GM19035 (cell line): ENCODE results near the gene ELOVL5.
A peak's percentile ranks its signal among the peaks of the same experiment; 100 is the strongest.

Source experiments
- ATAC-seq: cut with Tn5 transposase; IDR thresholded peaks from one replicate; pipeline ENCODE4 v1.9.1; 2021; ENCODE audit not compliant: unreplicated experiment

The ELOVL5 gene

DNA sequence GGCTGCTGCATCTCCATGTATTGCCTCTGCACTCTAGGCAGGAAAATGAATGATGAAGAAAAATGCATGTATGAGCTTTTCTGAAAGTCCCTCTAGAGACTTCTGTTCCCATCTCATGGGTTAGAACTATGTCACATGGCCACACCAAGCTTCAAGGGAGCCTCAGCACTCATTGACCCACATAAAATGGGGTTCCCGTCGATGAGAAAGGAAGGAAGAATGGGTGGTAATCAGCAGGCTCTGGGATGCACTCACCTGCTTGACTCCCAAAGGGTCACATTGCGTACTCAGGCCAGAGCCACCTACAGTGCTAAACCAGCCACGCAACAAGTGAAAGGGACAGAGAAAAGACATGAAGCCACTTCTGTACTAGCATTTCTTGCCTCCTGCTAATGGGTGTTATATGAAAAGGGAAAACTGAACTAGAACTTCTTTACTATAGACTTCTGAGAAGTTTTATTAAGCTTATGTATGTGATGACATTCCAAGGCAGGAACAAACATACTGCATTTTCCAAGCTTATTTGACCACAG, 104.3 kb downstream of the ELOVL5 start:
- ATAC-seq: no peak

DNA sequence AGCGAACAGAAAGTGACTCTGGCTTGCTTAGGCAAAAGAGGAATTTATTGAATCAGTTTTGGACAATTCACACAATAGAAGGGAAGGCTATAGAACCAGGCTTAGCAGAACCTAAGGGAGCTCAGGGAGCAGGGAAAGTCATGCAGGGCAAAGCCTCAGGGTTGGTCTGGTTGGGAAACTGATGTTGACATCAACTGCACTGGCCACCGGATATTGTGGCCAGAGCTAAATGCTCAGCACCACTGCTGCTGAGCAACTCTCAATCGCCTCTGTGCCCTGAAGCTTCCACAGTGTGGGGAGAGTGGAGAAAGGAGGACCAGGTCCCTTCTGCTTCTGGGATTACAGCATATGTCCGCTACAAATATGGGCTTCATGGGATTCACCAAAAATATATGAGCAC, 106.8 kb downstream of the ELOVL5 start:
- ATAC-seq: no peak

GRCh38 chr6:53240761-53241160, 108.0 kb downstream of the ELOVL5 start:
- ATAC-seq: no peak

- ATAC-seq: no peak
Observed at GRCh38 chr6:53240139-53240538, 108.6 kb downstream of the ELOVL5 start.

DNA sequence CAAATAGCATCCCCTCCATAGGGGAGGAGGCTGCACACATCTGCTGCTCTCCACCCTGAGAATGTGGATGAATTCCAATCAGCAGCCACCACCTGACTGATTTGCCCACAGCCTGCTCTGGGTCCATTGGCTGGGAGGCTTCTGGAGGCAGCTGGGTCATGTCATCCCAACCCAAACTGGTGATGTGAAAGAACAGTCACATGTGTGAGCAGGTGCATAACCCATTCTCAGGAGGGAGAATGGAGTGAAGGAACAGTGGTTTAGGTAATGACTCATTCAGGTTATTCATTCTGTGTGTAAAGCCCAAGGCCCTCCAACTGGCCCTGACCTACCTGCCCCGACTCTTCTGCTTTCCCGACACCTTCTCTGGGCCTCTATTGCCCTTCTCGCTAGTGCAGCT, 109.2 kb downstream of the ELOVL5 start:
- peak; percentile 37 for ATAC-seq

DNA sequence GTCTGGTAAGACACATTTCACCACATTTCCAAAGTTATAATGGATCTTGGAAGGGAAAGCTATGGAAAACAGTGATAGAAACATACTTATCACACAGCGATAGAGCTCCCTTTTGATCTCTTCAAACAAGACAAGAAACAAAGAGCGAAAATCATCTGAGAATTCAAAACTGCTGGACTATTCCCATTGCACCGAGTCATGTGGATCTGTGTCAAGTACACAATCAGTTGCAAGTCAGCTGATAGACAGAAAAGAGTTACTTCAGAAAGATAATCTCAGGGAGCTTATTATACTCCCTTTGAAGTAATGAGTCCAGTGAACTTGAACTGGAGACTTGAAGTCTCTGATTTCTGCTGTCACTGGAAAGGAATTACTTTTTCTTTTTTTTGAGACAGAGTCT, 110.4 kb downstream of the ELOVL5 start:
- no peak for ATAC-seq

DNA sequence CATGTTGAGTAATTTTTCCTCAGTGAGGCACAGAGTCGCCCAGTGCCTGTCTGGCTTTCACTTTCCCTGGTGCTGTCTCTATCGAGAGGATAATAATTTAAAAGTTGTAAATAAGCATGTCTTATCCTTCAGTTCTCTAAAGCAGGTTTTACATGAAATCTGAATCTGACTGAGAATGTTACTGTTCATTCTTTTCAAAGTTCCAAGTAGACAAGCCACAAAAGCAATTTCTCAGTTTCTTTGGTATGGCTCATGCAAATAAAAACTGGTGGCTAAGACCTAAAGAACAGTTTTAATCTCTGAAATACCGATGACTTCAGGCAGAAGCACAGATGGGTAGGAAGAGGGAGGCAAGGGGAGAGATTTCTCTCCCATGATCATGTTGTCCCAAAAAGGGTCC, 112.5 kb downstream of the ELOVL5 start:
- peak; percentile 40 for ATAC-seq

- ATAC-seq: no peak
Observed at GRCh38 chr6:53235508-53235907, 113.2 kb downstream of the ELOVL5 start.

DNA sequence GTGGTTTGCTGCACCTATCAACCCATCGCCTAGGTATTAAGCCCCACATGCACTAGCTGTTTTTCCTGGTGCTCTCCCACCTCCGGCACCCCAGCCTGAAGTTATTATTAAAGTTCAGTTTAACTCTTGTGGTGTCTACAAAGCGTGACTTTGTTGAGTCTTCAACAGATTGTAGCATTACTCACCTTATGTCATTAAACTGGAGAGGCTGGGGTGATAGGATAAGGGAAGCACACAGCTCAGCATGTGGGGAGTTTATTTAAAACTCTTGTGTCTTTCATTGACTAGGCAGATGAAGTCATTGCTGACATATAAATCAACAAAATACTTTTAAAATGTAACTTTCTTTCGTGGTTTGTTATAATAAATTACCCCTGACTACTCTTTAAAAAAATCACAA, 115.4 kb downstream of the ELOVL5 start:
- no peak for ATAC-seq

DNA sequence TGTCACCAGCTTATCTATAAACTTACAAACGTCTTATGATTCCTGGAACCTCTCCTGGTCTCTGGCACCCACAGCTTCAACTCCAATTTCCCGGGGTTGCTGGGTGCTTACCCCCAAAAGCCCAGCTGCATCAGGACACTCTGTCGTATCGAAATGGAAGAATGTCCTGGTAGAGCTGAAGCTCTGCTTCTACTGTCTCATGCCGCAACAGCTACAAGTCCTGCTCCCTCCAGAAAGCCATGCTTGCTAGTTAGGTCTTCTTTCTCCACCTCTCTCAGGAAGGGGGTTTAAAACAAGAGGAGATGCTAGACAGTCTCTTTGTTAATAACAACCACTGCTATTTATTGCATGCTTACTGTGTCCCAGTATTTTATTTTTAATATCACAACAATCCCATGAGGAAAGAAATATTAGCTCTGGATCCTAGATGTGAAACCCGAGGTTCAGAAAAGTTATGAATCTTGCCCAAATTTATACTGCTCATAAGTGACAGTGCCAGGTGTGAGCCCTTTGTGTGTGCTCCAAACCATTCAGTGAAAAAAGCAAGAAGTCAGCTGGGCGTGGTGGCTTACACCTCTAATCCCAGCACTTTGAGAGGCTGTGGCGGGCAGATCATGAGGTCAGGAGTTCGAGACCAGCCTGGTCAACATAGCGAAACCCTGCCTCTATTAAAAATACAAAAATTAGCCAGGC, 117.8 kb downstream of the ELOVL5 start:
- no peak for ATAC-seq

DNA sequence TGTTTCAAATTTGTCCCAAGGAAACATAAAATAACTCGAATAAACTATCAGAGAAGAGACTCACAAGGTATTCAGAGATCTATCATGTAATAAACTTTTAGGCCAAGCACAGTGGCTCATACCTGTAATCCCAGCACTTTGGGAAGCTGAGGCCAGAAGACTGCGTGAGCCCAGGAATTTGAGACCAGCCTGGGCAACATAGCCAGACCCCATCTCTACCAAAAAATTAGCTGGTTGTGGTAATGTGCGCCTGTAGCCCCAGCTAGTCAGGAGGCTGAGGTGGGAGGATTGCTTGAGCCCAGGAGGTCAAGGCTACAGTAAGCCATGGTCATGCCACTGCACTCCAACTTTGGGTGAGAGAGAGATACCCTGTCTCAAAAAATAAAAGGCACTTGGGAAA, 120.9 kb downstream of the ELOVL5 start:
- no peak for ATAC-seq

DNA sequence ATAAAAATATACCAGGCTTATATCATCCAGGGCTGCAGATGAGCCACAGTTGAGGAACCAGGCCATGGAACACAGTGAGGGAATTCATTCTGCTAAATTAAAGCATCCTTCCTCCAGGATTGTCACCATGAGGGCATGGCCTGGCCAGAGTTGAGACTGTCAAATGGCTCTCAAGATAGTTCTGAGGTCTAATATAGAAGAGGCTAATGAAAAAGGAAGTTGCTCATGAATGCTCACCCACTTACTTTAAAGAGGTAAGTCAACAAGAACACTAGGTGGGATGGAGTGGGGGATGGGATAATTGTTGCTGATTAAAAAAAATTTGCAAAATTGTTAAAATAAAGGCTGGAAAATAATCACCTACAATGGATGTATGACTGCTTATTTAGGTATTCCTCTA, 128.1 kb downstream of the ELOVL5 start:
- no peak for ATAC-seq
